Calu3 (cell line): Measurements from ENCODE around the gene TUBB4A. TPM values are rescaled to one million over a fixed set of nuclear protein-coding genes. Genes with fewer than 3 reads are reported as not detected.

ENCODE experiments used
- BruUV-seq: library from RNA; stranded (reverse); fragments of 400-500 nt; replicated peaks from 2 replicates; lab custom pipeline; 2021; lab: Mats Ljungman, UMichigan
- CTCF ChIA-PET: fragments of 300-600 bp; sonication (Branson Sonifier 250); formaldehyde crosslinking; loops from one replicate; lab custom pipeline; 2022; ENCODE audit warnings: antibody characterized with exemption; lab: Charles Lee
- DNase-seq: peaks from one replicate; pipeline ENCODE4 v3.0.0; 2022
- H3K27ac Mint-ChIP-seq: one replicate; pipeline ENCODE4 v1.8.0; 2022; ENCODE audit warnings: mixed read lengths; ENCODE audit not compliant: unreplicated experiment
- H3K27me3 Mint-ChIP-seq: one replicate; pipeline ENCODE4 v1.8.0; 2022; ENCODE audit warnings: mixed read lengths; ENCODE audit not compliant: unreplicated experiment
- H3K36me3 Mint-ChIP-seq: one replicate; pipeline ENCODE4 v1.8.0; 2022; ENCODE audit warnings: mild to moderate bottlenecking, moderate library complexity, mixed read lengths; ENCODE audit not compliant: insufficient read depth, unreplicated experiment
- H3K4me1 Mint-ChIP-seq: one replicate; pipeline ENCODE4 v1.8.0; 2022; ENCODE audit warnings: mild to moderate bottlenecking, low read depth, mixed read lengths; ENCODE audit not compliant: unreplicated experiment
- H3K4me3 Mint-ChIP-seq: one replicate; pipeline ENCODE4 v1.8.0; 2022; ENCODE audit warnings: mild to moderate bottlenecking, low read depth, moderate library complexity, mixed read lengths; ENCODE audit not compliant: unreplicated experiment
- H3K9me3 Mint-ChIP-seq: one replicate; pipeline ENCODE4 v1.8.0; 2022; ENCODE audit warnings: low read depth, mixed read lengths; ENCODE audit not compliant: unreplicated experiment
- CTCF ChIP-seq: fragments of 200-600 bp; IDR thresholded peaks from one replicate; pipeline ENCODE4 v1.8.0; 2022; ENCODE audit warnings: antibody characterized with exemption; ENCODE audit not compliant: unreplicated experiment
- intact Hi-C: fragments of 100-400 bp; cut with micrococcal nuclease; formaldehyde crosslinking; loops from one replicate; pipeline ENCODE4 v1.10.0; 2022; ENCODE audit not compliant: unreplicated experiment
- total RNA-seq: library from RNA; stranded (reverse); gene quantifications from 2 replicates; pipeline ENCODE4 v1.2.3, GENCODE V29; 2022

TUBB4A gene
- total RNA-seq, 1 experiment from 2014 or later: 1.4 TPM

GRCh38 chr19:6531163-6531955 is 29.2 kb upstream of the TUBB4A start:
- Mint-ChIP-seq H3K4me1 (peaks cover 30% of the 10 kb centered on the region), H3K9me3 (no peaks in the 10 kb centered on the region), H3K36me3 (peaks cover 18% of the 10 kb centered on the region), H3K27ac (peak overlapping the region; percentile 0), H3K4me3 (peak overlapping the region; percentile 90), H3K27me3 (peaks cover 45% of the 10 kb centered on the region)
- DNase-seq: no peak
- no peak for TF ChIP-seq CTCF
- intact Hi-C loops: no loop called here
- CTCF ChIA-PET: interaction anchor here (0.6 to 1.3 kb wide), 3 partner anchors 15 to 1389 kb away, joined by 6 to 8 read pairs (median 6); partner anchors contain the start of gene SNAPC2
- BruUV-seq: TSS peak; percentile 72

- peak within 1 kb of the TSS; percentile 97 for H3K27ac Mint-ChIP-seq
- H3K4me3 Mint-ChIP-seq: peak within 1 kb of the TSS; percentile 90
- H3K27me3 Mint-ChIP-seq: peaks cover 45% of the 10 kb centered on the region
- peaks cover 18% of the 10 kb centered on the region for H3K36me3 Mint-ChIP-seq
- H3K4me1 Mint-ChIP-seq: peaks cover 30% of the 10 kb centered on the region
- no peak for TF ChIP-seq CTCF
- CTCF ChIA-PET: interaction anchor here (0.6 to 1.3 kb wide), 3 partner anchors 14 to 1390 kb away, joined by 6 to 8 read pairs (median 6); partner anchors contain the start of gene SNAPC2
- TSS peak; percentile 50 for BruUV-seq
- no peaks in the 10 kb centered on the region for H3K9me3 Mint-ChIP-seq
- DNase-seq: peak; percentile 83
- intact Hi-C loops: no loop called here
Observed at GRCh38 chr19:6530386-6531162, 28.5 kb upstream of the TUBB4A start, which contains the start of gene TNFSF9. Gene TNFSF9, plus strand, starts transcription at chr19:6531026. Its CDS starts 11 bp downstream, at chr19:6531037.

- Mint-ChIP-seq H3K27ac (peak overlapping the region; percentile 97), H3K4me3 (peak overlapping the region; percentile 90), H3K9me3 (no peaks in the 10 kb centered on the region), H3K36me3 (peaks cover 18% of the 10 kb centered on the region), H3K27me3 (peaks cover 45% of the 10 kb centered on the region), H3K4me1 (peaks cover 30% of the 10 kb centered on the region)
- no peak for DNase-seq
- no peak for TF ChIP-seq CTCF
- BruUV-seq: no TSS peak
- CTCF ChIA-PET: no interaction called here
- intact Hi-C loops: no loop called here
Observed at GRCh38 chr19:6529937-6530385, 27.9 kb upstream of the TUBB4A start.

GRCh38 chr19:6529351-6529750 is 27.2 kb upstream of the TUBB4A start:
- no peak for TF ChIP-seq CTCF
- intact Hi-C loops: no loop called here
- Mint-ChIP-seq H3K4me3 (peak overlapping the region; percentile 90), H3K9me3 (no peaks in the 10 kb centered on the region), H3K4me1 (peaks cover 30% of the 10 kb centered on the region), H3K27me3 (peaks cover 45% of the 10 kb centered on the region), H3K36me3 (peaks cover 18% of the 10 kb centered on the region), H3K27ac (peak overlapping the region; percentile 97)
- DNase-seq: no peak
- BruUV-seq: no TSS peak
- CTCF ChIA-PET: interaction anchor here (0.8 kb wide), 1 partner anchor 44 kb away, joined by 11 read pairs; no protein-coding TSS in a partner anchor
